Stimulated activated CD4-positive, alpha-beta T cell treated with anti-CD3 and anti-CD28 coated beads, Interleukin-2, amount 100 ng/mL, for 48 hours (primary cell): ENCODE measurements around the gene S100A4.
A peak's percentile ranks its signal among the peaks of the same experiment; 100 is the strongest.

Experiments used
- DNase-seq, 2 donors: peaks; one replicate each; pipeline ENCODE4 v3.0.0-alpha.2; 2020

Gene S100A4

DNA sequence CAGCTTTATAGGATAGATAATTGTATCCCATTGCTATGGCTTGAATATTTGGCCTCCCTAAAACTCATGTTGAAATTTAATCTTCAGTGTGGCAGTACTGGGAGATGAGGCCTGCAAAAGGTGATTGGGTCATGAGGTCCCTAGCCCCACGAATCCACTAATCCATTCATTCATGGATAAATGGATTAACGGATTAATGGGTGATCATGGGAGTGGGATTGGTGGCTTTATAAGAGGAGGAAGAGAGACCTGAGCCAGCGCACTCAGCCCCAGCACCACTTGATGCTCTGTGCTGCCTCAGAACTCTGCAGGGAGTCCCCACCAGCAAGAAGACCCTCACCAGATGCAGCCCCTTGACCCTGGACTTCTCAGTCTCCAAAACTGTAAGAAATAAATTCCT lies 41.8 kb downstream of the S100A4 start:
- DNase-seq: no peak

DNA sequence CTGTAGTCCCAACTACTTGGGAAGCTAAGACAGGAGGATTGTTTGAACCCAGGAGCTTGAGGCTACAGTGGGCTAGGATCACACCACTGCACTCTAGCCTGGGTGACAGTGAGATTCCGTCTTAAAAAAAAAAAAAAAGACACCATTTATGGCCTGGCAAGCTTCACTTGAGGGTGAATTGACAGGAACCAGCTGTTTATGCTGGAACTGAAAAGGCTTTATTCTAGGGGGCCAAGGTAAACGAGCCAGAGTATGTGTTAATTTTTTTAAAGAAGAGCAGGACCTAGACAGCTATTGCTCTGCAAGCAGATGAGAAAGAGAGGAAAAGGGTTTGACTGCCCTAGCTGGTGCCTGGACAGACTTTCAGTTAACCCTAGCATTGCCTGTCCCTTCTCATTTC lies 46.9 kb downstream of the S100A4 start:
- DNase-seq: no peak

DNA sequence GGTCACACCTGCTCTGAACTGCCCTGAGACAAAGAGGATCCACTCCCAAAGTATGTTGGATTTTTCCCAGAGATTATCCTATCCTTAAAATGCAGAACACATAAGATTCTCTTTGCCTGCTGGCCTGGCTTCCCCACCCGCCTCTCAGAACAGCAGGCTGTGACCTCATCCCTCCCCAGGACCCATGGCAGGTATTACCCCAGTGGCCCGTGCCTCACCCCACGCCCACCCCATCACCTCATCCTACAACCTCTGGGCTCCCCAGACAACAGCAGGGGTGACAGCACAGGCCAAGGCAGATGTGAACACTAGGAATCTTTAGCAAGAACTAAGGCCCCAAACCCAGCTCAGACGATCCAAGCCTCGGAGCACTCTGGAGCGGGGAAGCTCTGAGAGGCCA lies 50.1 kb downstream of the S100A4 start:
- no peak for DNase-seq

DNA sequence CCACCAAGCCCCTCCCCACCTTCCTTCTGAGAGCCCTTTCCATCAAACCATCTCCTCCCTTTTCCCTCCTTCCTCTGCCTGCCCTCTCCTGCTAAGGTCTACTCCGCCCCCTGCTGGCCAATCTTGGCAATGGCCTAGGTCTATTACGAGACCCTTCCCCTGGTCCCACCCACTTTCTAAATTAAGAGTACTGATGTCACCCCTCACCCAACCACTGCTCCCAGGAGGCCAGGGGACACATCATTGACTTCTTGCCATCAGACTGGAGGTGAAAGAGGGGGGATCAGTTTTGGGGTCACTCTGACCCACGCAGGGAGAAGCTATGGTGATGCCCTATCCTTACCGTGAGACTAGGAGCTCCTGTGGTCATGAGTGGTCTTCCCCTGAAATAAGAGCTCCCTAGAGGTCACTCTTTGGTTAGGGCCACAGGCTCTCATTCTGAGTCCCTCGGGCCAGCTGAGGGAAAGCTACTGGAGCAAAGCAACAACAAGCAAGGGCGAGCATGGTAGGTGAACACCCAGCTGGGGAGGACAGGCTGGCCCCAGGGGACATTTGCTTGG lies 50.5 kb downstream of the S100A4 start:
- peak; percentile 80 to 84 for DNase-seq
